Esophagus (tissue), 2 donors: ENCODE data around the gene SRP19. TPM values are rescaled to one million over a fixed set of nuclear protein-coding genes. Genes with fewer than 3 reads are reported as not detected.
"Not testable (repeated sequence)": the region's sequence is repeated elsewhere in the genome, so short reads cannot be mapped to it uniquely, and the experiment has no call there.

Source experiments
- H3K27ac ChIP-seq, 2 donors: one replicate each; pipeline ENCODE4 v1.5.1; 2013; ENCODE audit warnings: low read depth in 2 of 2, mild to moderate bottlenecking in 2 of 2, inconsistent platforms in 1 of 2, low read length in 1 of 2, moderate library complexity in 1 of 2
- H3K27me3 ChIP-seq, 2 donors: one replicate each; pipeline ENCODE4 v1.6.1; 2013; ENCODE audit warnings: low read length in 2 of 2, control low read depth in 1 of 2, mild to moderate bottlenecking in 1 of 2; ENCODE audit not compliant: insufficient read depth in 2 of 2, control insufficient read depth in 1 of 2
- H3K36me3 ChIP-seq, 2 donors: one replicate each; pipeline ENCODE4 v1.6.1; 2013; ENCODE audit warnings: low read length in 1 of 2; ENCODE audit not compliant: control insufficient read depth in 2 of 2, insufficient read depth in 2 of 2
- H3K4me1 ChIP-seq, 2 donors: one replicate each; pipeline ENCODE4 v1.6.1; 2013; ENCODE audit warnings: low read length in 1 of 2; ENCODE audit not compliant: control insufficient read depth in 2 of 2, insufficient read depth in 2 of 2
- H3K4me3 ChIP-seq, 2 donors: one replicate each; pipeline ENCODE4 v1.5.1; 2013; ENCODE audit warnings: low read length in 2 of 2, mild to moderate bottlenecking in 2 of 2, low read depth in 1 of 2, moderate library complexity in 1 of 2
- H3K9me3 ChIP-seq, 2 donors: one replicate each; pipeline ENCODE4 v1.6.1; 2013; ENCODE audit warnings: mild to moderate bottlenecking in 2 of 2, low read depth in 1 of 2, low read length in 1 of 2, moderate library complexity in 1 of 2; ENCODE audit not compliant: control insufficient read depth in 2 of 2, insufficient read depth in 1 of 2
- WGBS, 2 donors: extraction: QIAGEN DNeasy Blood & Tissue Kit; methylation state at CpG; one replicate each; pipeline ENCODE4 v1.1.7; 2013; 5-methylcytosine and 5-hydroxymethylcytosine counted together
- polyA plus RNA-seq, 2 donors: library from polyadenylated mRNA; stranded (reverse); fragments of 200-250 nt; gene quantifications; one replicate each; pipeline ENCODE4 v1.2.3, GENCODE V29; 2013
- donor health status: healthy with polysubstance abuse.
- donor health status: Bipolar disorder and iron deficiency.

Gene SRP19
- polyA plus RNA-seq, 2 donors: 69.6 to 69.8 TPM

GRCh38 chr5:112846556-112846955 lies 14.5 kb upstream of the SRP19 start:
- Histone ChIP-seq H3K27ac (no peak overlapping the region), H3K4me3 (no peak overlapping the region), H3K9me3 (no peaks in the 10 kb centered on the region), H3K27me3 (no peaks in the 10 kb centered on the region), H3K36me3 (no peaks in the 10 kb centered on the region), H3K4me1 (no peaks in the 10 kb centered on the region)
- WGBS, 2 donors: 78 to 80% methylated on average over 5 of the region's 5 CpGs

GRCh38 chr5:112847306-112847705 lies 13.8 kb upstream of the SRP19 start:
- Histone ChIP-seq H3K27ac (no peak overlapping the region), H3K4me1 (no peaks in the 10 kb centered on the region), H3K4me3 (no peak overlapping the region), H3K36me3 (no peaks in the 10 kb centered on the region), H3K27me3 (no peaks in the 10 kb centered on the region), H3K9me3 (no peaks in the 10 kb centered on the region)

GRCh38 chr5:112848116-112848811 lies 12.8 kb upstream of the SRP19 start:
- 47 to 57% methylated on average over 8 of the region's 8 CpGs for WGBS, 2 donors
- Histone ChIP-seq H3K9me3 (no peaks in the 10 kb centered on the region), H3K36me3 (no peaks in the 10 kb centered on the region), H3K27me3 (no peaks in the 10 kb centered on the region), H3K4me3 (no peak overlapping the region), H3K27ac (no peak overlapping the region), H3K4me1 (no peaks in the 10 kb centered on the region)

GRCh38 chr5:112849912-112850311 lies 11.2 kb upstream of the SRP19 start:
- Histone ChIP-seq H3K27ac (no peak overlapping the region), H3K4me1 (no peaks in the 10 kb centered on the region), H3K36me3 (no peaks in the 10 kb centered on the region), H3K27me3 (no peaks in the 10 kb centered on the region), H3K4me3 (no peak overlapping the region), H3K9me3 (no peaks in the 10 kb centered on the region)
- 42 to 59% methylated on average over 2 of the region's 2 CpGs for WGBS, 2 donors

GRCh38 chr5:112854651-112855050 lies 6.4 kb upstream of the SRP19 start:
- Histone ChIP-seq H3K4me3 (no peak overlapping the region), H3K9me3 (no peaks in the 10 kb centered on the region), H3K36me3 (no peaks in the 10 kb centered on the region), H3K4me1 (no peaks in the 10 kb centered on the region), H3K27ac (no peak overlapping the region), H3K27me3 (no peaks in the 10 kb centered on the region)
- 67 to 70% methylated on average over 1 of the region's 1 CpG for WGBS, 2 donors

- Histone ChIP-seq H3K4me1 (no peaks in the 10 kb centered on the region), H3K9me3 (no peaks in the 10 kb centered on the region), H3K4me3 (no peak overlapping the region), H3K36me3 (no peaks in the 10 kb centered on the region), H3K27ac (no peak overlapping the region), H3K27me3 (no peaks in the 10 kb centered on the region)
These were observed 3.2 kb upstream of the SRP19 start for GRCh38 chr5:112857866-112858265.

GRCh38 chr5:112860571-112860928 lies 537 bp upstream of the SRP19 start:
- H3K27me3 ChIP-seq, H3K9me3 ChIP-seq, H3K36me3 ChIP-seq, H3K4me1 ChIP-seq: not testable (repeated sequence)
- Histone ChIP-seq H3K4me3 (peak overlapping the region; percentile 77 to 84), H3K27ac (peak overlapping the region; percentile 71 to 85)
- 74 to 75% methylated on average over 11 of the region's 11 CpGs for WGBS, 2 donors

- 0% methylated on average over 8 of the region's 8 CpGs for WGBS, 2 donors
- peaks cover 2 to 7% of the 10 kb centered on the region in 2 donors for H3K36me3 ChIP-seq
- peak overlapping the region; percentile 77 to 84 for H3K4me3 ChIP-seq
- H3K9me3 ChIP-seq: no peaks in the 10 kb centered on the region
- peaks cover 0 to 2% of the 10 kb centered on the region in 2 donors for H3K4me1 ChIP-seq
- no peaks in the 10 kb centered on the region for H3K27me3 ChIP-seq
- peak overlapping the region; percentile 81 to 85 for H3K27ac ChIP-seq
These were observed 525 bp downstream of the SRP19 start for GRCh38 chr5:112861638-112861985.

- 34 to 53% methylated on average over 9 of the region's 9 CpGs for WGBS, 2 donors
These were observed 998 bp downstream of the SRP19 start for GRCh38 chr5:112862085-112862484.

GRCh38 chr5:112863549-112863948 lies 2.5 kb downstream of the SRP19 start:
- Histone ChIP-seq H3K27me3 (no peaks in the 10 kb centered on the region), H3K27ac (no peak overlapping the region), H3K36me3 (peaks cover 2 to 7% of the 10 kb centered on the region in 2 donors), H3K4me3 (no peak overlapping the region), H3K9me3 (no peaks in the 10 kb centered on the region), H3K4me1 (peaks cover 0 to 2% of the 10 kb centered on the region in 2 donors)
- 70 to 74% methylated on average over 4 of the region's 4 CpGs for WGBS, 2 donors

More at GRCh38 chr5:112862085-112862484, 998 bp downstream of the SRP19 start:
- Histone ChIP-seq H3K4me3 (peak overlapping the region; percentile 24 to 77), H3K4me1 (peaks cover 0 to 2% of the 10 kb centered on the region in 2 donors), H3K27ac (no peak overlapping the region), H3K9me3 (no peaks in the 10 kb centered on the region), H3K27me3 (no peaks in the 10 kb centered on the region), H3K36me3 (peaks cover 2 to 7% of the 10 kb centered on the region in 2 donors)
